ENCODE data around the gene FAS. TPM values are rescaled to one million over a fixed set of nuclear protein-coding genes. Genes with fewer than 3 reads are reported as not detected.

The FAS gene
- total RNA-seq, 1 donor: 95.9 TPM

DNA sequence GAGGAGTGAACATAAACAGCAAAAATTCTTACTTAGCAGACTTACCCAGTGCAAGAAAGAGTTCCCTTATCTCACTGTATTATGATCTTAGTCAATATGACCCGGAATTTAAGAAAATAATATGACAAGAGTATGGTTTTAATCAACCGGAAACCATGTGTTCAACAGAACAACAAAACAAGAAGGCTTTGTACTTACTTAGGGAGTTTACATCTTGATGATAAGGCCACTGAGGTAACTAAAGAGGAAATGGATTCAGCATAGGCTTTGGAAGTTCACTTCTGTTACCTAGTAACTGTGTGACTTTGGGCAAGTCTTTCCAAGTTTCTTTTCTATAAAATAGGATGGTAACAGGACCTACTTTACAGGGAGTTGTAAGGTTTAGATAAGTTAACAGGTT, 7.4 kb upstream of the FAS start:
- DNase-seq (ENCODE audit: low read depth): peak; percentile 54

DNA sequence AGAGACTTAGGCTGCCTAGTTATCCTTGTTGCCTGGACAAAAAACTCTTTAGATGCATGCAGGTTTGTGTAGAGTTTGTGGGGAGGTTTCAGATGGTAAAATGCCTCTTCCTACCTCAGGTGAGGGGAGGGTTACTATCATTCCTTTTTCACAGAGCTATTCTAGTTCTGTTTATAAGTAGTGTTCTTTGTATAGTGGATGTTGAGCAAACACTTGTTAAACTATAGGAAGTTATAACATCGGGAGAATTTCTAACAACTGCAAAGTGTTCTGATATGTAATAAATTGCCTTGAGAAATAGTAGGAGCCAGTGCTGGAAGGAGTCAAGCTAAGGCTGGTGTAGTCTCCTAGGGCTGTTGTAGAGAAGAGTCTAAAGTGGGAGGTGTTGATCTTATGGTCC, 6.7 kb upstream of the FAS start:
- DNase-seq (ENCODE audit: low read depth): no peak
- H3K4me3 ChIP-seq (ENCODE audit: low read depth, low read length): no peak overlapping the region
- TF ChIP-seq, protein P1, sequence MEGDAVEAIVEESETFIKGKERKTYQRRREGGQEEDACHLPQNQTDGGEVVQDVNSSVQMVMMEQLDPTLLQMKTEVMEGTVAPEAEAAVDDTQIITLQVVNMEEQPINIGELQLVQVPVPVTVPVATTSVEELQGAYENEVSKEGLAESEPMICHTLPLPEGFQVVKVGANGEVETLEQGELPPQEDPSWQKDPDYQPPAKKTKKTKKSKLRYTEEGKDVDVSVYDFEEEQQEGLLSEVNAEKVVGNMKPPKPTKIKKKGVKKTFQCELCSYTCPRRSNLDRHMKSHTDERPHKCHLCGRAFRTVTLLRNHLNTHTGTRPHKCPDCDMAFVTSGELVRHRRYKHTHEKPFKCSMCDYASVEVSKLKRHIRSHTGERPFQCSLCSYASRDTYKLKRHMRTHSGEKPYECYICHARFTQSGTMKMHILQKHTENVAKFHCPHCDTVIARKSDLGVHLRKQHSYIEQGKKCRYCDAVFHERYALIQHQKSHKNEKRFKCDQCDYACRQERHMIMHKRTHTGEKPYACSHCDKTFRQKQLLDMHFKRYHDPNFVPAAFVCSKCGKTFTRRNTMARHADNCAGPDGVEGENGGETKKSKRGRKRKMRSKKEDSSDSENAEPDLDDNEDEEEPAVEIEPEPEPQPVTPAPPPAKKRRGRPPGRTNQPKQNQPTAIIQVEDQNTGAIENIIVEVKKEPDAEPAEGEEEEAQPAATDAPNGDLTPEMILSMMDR (IDR thresholded peaks at IDR 0.05; ENCODE audit: insufficient read depth, low read depth, low read length): no peak

More for the DNA sequence above, 7.4 kb upstream of the FAS start:
- TF ChIP-seq, protein P1 (IDR thresholded peaks at IDR 0.05; ENCODE audit: insufficient read depth, low read depth, low read length): no peak
- H3K4me3 ChIP-seq (ENCODE audit: low read depth, low read length): no peak overlapping the region

DNA sequence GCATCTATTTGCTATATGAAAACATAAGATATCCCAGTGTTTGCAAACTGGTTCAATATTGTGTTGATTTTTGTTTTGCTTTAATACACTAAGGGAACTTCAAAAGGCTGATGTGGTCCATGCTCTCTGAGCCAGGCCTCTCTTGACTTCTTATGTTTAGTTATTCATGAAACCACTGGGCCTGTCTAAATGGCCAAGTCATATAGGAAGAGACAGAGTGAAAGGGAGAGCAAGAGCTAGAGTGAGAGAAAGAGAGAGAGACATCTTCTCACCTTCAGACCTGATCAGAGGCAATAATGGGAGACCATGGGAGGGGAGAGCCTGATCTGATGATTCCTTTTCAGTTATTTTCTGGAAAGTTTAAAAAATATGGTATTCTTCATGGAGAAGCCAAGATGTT, 6.1 kb upstream of the FAS start:
- no peak for DNase-seq (ENCODE audit: low read depth)
- no peak overlapping the region for H3K4me3 ChIP-seq (ENCODE audit: low read depth, low read length)
- TF ChIP-seq, protein P1 (IDR thresholded peaks at IDR 0.05; ENCODE audit: insufficient read depth, low read depth, low read length): no peak

DNA sequence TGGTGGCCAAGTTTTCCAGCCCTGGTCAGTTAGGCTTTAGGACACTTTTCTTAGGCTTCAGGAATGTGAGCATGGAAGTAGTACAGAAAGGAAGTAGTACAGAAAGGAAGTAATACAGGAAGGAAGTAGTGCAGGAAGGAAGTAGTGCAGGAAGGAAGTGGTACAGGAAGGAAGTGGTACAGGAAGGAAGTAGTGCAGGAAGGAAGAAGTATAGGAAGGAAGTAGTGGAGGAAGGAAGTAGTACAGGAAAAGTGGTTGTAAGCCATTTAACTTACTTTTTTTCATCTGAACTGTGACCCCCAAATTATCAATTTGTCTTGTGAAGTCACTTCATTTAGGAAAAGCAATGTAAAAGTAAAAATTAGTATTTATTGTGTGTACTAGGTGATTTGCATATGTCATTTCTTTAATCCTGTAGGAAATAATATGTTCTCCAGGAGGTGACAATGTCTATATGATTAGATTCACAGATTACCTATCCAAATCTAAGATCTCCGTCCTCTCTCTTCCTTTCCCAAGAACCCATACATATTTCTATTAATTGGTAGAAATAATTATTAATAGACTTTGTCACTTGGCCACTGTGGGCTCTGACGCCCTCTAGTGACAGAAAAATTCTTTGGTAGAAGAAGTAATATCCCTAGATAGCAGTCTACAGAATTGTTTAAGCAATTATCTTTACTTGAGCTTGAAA, 3.9 kb upstream of the FAS start:
- TF ChIP-seq, protein P1 (IDR thresholded peaks at IDR 0.05; ENCODE audit: insufficient read depth, low read depth, low read length): peak; percentile 71
- no peak overlapping the region for H3K4me3 ChIP-seq (ENCODE audit: low read depth, low read length)
- peak; percentile 69 for DNase-seq (ENCODE audit: low read depth)

DNA sequence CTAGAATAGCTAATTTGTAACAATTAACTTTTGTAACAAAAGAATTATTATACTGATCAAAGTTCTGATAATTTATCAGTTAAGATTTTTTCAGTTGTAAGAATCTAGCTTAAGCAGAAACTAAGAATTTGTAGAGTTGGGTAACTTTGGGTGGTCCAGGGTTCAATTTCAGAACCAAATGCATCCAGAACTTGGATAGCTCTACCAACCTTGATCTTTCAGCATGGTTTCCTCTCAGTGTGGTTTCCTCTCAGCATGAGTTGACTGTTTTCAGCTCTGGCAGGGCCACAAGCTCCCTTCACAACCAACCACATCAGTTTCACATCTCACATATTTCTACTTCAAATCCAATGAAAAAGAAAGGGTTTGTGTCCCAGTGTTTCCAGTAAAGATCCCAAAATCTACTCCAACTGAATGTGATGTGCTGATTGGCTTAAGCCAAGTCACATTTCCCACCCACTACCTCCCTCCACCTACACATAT, 3.3 kb upstream of the FAS start:
- H3K4me3 ChIP-seq (ENCODE audit: low read depth, low read length): no peak overlapping the region
- TF ChIP-seq, protein P1 (IDR thresholded peaks at IDR 0.05; ENCODE audit: insufficient read depth, low read depth, low read length): no peak
- DNase-seq (ENCODE audit: low read depth): no peak

DNA sequence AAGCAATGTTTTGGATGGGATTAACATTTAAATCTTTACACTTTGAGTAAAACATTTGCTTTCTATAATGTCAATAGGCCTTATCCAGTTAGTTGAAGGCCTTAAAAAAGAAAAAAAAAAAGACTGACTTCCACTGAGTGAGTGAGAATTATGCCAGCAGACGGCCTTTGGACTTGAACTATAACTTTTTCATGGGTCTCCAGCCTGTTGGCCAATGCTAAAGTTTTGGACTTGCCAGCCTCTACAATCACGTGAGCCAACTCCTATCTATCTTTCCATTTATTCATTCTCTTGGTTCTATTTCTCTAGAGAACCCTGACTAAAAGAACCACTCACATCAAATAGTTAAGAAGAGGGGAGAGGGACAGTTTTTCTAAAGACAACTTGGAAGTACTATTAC, 2.8 kb upstream of the FAS start:
- no peak overlapping the region for H3K4me3 ChIP-seq (ENCODE audit: low read depth, low read length)
- DNase-seq (ENCODE audit: low read depth): no peak
- TF ChIP-seq, protein P1 (IDR thresholded peaks at IDR 0.05; ENCODE audit: insufficient read depth, low read depth, low read length): no peak

DNA sequence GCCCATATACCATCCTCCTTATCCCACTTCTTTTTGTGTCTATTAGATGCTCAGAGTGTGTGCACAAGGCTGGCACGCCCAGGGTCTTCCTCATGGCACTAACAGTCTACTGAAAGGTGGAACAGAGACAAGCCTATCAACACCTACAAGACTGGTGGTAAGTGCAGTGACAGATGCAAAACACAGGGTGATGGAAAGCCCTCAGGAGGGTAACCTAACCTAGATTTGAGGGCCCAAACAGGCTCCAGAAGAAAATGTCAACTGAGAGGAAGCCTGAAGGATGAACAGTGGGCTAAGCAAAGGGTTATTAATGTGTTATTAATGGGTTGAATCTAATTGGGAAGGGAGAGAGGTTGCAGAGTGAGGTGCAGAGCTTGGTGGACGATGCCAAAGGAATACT, 1.2 kb upstream of the FAS start:
- H3K4me3 ChIP-seq (ENCODE audit: low read depth, low read length): peak overlapping the region; percentile 89
- TF ChIP-seq, protein P1 (IDR thresholded peaks at IDR 0.05; ENCODE audit: insufficient read depth, low read depth, low read length): no peak
- no peak for DNase-seq (ENCODE audit: low read depth)

Measured in fibroblast of villous mesenchyme (primary cell).